Neural cell (in vitro differentiated cells): Measurements from ENCODE around the gene STEAP2. TPM values are rescaled to one million over a fixed set of nuclear protein-coding genes. Genes with fewer than 3 reads are reported as not detected.

Experiments used
- H2AFZ ChIP-seq: fragments of 200-600, 300-800 bp; sonication (generic), shearing (Covaris generic); 2 replicates; pipeline ENCODE4 v1.6.0; 2014; ENCODE audit warnings: low read depth, mild to moderate bottlenecking, antibody characterized with exemption, low read length, moderate library complexity
- H3F3A ChIP-seq: fragments of 200-600 bp; shearing (Covaris generic); 2 replicates; pipeline ENCODE4 v1.6.1; 2016; ENCODE audit warnings: mild to moderate bottlenecking, moderate library complexity, mixed read lengths, antibody characterized with exemption, low read length; ENCODE audit not compliant: insufficient read depth, poor library complexity, severe bottlenecking
- H3K27ac ChIP-seq: fragments of 200-600, 300-800 bp; sonication (generic), shearing (Covaris generic); 2 replicates; pipeline ENCODE4 v1.5.1; 2014; ENCODE audit warnings: mild to moderate bottlenecking, low read length, moderate library complexity
- H3K27me3 ChIP-seq: fragments of 300-800, 200-600 bp; sonication (generic), shearing (Covaris generic); 2 replicates; pipeline ENCODE4 v1.6.0; 2014; ENCODE audit warnings: mild to moderate bottlenecking, low read depth, low read length, moderate library complexity; ENCODE audit not compliant: insufficient read depth
- H3K36me3 ChIP-seq: fragments of 300-800, 200-600 bp; sonication (generic), shearing (Covaris generic); 2 replicates; pipeline ENCODE4 v1.5.1; 2014; ENCODE audit warnings: mild to moderate bottlenecking, antibody characterized with exemption, low read length, moderate library complexity; ENCODE audit not compliant: insufficient read depth
- H3K4me2 ChIP-seq: fragments of 300-800, 200-600 bp; sonication (generic), shearing (Covaris generic); 2 replicates; pipeline ENCODE4 v1.6.0; 2014; ENCODE audit warnings: mild to moderate bottlenecking, low read length
- H3K4me3 ChIP-seq: fragments of 300-800, 200-600 bp; sonication (generic), shearing (Covaris generic); 2 replicates; pipeline ENCODE4 v1.5.1; 2014; ENCODE audit warnings: mild to moderate bottlenecking, low read length, moderate library complexity
- H3K79me2 ChIP-seq: fragments of 200-600 bp; shearing (Covaris generic); replicated peaks from 2 replicates; pipeline ENCODE4 v1.6.0; 2014; ENCODE audit warnings: mild to moderate bottlenecking, low read length, moderate library complexity; ENCODE audit not compliant: insufficient read depth
- H3K9ac ChIP-seq: fragments of 300-800, 200-600 bp; sonication (generic), shearing (Covaris generic); 2 replicates; pipeline ENCODE4 v1.6.1; 2016; ENCODE audit warnings: mild to moderate bottlenecking, low read length, mixed read lengths
- H3K9me2 ChIP-seq: fragments of 200-600 bp; shearing (Covaris generic); 2 replicates; pipeline ENCODE4 v1.6.1; 2016; ENCODE audit warnings: mild to moderate bottlenecking, low read length, mixed read lengths; ENCODE audit not compliant: insufficient read depth
- H3K9me3 ChIP-seq: fragments of 200-600, 300-800 bp; sonication (generic), shearing (Covaris generic); 2 replicates; pipeline ENCODE4 v1.6.1; 2016; ENCODE audit warnings: mild to moderate bottlenecking, mixed run types, low read length, moderate library complexity, mixed read lengths
- H4K20me1 ChIP-seq: fragments of 200-600 bp; shearing (Covaris generic); 2 replicates; pipeline ENCODE4 v1.6.1; 2016; ENCODE audit warnings: mild to moderate bottlenecking, mixed run types; ENCODE audit not compliant: insufficient read depth
- CTCF ChIP-seq: fragments of 450-650 bp; IDR thresholded peaks from 2 replicates; pipeline ENCODE4 v1.5.1; 2014; ENCODE audit warnings: antibody characterized with exemption, mild to moderate bottlenecking, moderate library complexity; ENCODE audit not compliant: poor library complexity, severe bottlenecking
- EP300 ChIP-seq: fragments of 450-650 bp; conservative IDR thresholded peaks from 2 replicates; pipeline ENCODE4 v1.6.1; 2014; ENCODE audit warnings: antibody characterized with exemption, mild to moderate bottlenecking, moderate library complexity; ENCODE audit not compliant: poor library complexity, severe bottlenecking
- EZH2 ChIP-seq: fragments of 200-600, 300-800 bp; shearing (Covaris generic), sonication (generic); IDR thresholded peaks from 2 replicates; pipeline ENCODE4 v1.6.1; 2014; ENCODE audit warnings: antibody characterized with exemption, low read length, borderline replicate concordance, mild to moderate bottlenecking; ENCODE audit not compliant: insufficient read depth, poor library complexity, severe bottlenecking
- MXI1 ChIP-seq: fragments of 450-650 bp; conservative IDR thresholded peaks from 2 replicates; pipeline ENCODE4 v1.6.1; 2014; ENCODE audit warnings: antibody characterized with exemption, mild to moderate bottlenecking; ENCODE audit not compliant: poor library complexity, severe bottlenecking
- POLR2AphosphoS5 ChIP-seq: IDR thresholded peaks from 2 replicates; pipeline ENCODE4 v1.6.1; 2012
- RAD21 ChIP-seq: fragments of 450-650 bp; conservative IDR thresholded peaks from 2 replicates; pipeline ENCODE4 v1.6.1; 2014; ENCODE audit warnings: antibody characterized with exemption, mild to moderate bottlenecking, moderate library complexity
- REST ChIP-seq: IDR thresholded peaks from 2 replicates; pipeline ENCODE4 v1.6.1; 2012; ENCODE audit warnings: borderline replicate concordance
- SMC3 ChIP-seq: fragments of 450-650 bp; conservative IDR thresholded peaks from 2 replicates; pipeline ENCODE4 v1.6.1; 2014; ENCODE audit warnings: antibody characterized with exemption, mild to moderate bottlenecking, moderate library complexity; ENCODE audit not compliant: poor library complexity
- TAF1 ChIP-seq: IDR thresholded peaks from 2 replicates; pipeline ENCODE4 v1.6.1; 2012; ENCODE audit warnings: low read depth
- polyA plus RNA-seq: library from polyadenylated mRNA; depleted of rRNA; stranded (reverse); fragments of >200 nt; gene quantifications from 2 replicates; pipeline ENCODE4 v1.2.3, GENCODE V29; 2014

Gene STEAP2
- polyA plus RNA-seq, 1 donor from 2014 or later, result 5.9 TPM

GRCh38 chr7:90201500-90202195 lies 9.9 kb upstream of the STEAP2 start:
- TF ChIP-seq SMC3, result no peak
- no peak for TF ChIP-seq CTCF
- no peak for TF ChIP-seq MXI1
- no peak for TF ChIP-seq REST
- Histone ChIP-seq H3F3A (no peaks in the 10 kb centered on the region), H3K9me3 (no peaks in the 10 kb centered on the region)

GRCh38 chr7:90207956-90208355 lies 3.6 kb upstream of the STEAP2 start:
- no peak overlapping the region for H3K27ac ChIP-seq

More at GRCh38 chr7:90201500-90202195, 9.9 kb upstream of the STEAP2 start:
- no peak overlapping the region for H3K27ac ChIP-seq
- no peak overlapping the region for H3K9ac ChIP-seq
- no peaks in the 10 kb centered on the region for H3K27me3 ChIP-seq
- no peaks in the 10 kb centered on the region for H3K36me3 ChIP-seq
- no peaks in the 10 kb centered on the region for H3K9me2 ChIP-seq
- H3K4me3 ChIP-seq, result no peak overlapping the region
- H3K79me2 ChIP-seq, result no peaks in the 10 kb centered on the region
- no peak overlapping the region for H2AFZ ChIP-seq
- no peaks in the 10 kb centered on the region for H4K20me1 ChIP-seq
- no peak overlapping the region for H3K4me2 ChIP-seq

More at GRCh38 chr7:90207956-90208355, 3.6 kb upstream of the STEAP2 start:
- Histone ChIP-seq H3F3A (no peaks in the 10 kb centered on the region), H3K9me3 (no peaks in the 10 kb centered on the region), H3K4me3 (no peak overlapping the region), H2AFZ (no peak overlapping the region), H4K20me1 (no peaks in the 10 kb centered on the region), H3K9ac (no peak overlapping the region), H3K9me2 (no peaks in the 10 kb centered on the region), H3K36me3 (no peaks in the 10 kb centered on the region), H3K79me2 (no peaks in the 10 kb centered on the region), H3K27me3 (peaks cover 5% of the 10 kb centered on the region), H3K4me2 (no peak overlapping the region)
- TF ChIP-seq REST (no peak), EZH2 (no peak), POLR2AphosphoS5 (no peak), CTCF (no peak), TAF1 (no peak), EP300 (no peak), MXI1 (no peak), RAD21 (no peak), SMC3 (no peak)
